ENCODE data around the gene KPNA4. TPM values are rescaled to one million over a fixed set of nuclear protein-coding genes. Genes with fewer than 3 reads are reported as not detected.
"Not testable (repeated sequence)": the region's sequence is repeated elsewhere in the genome, so short reads cannot be mapped to it uniquely, and the experiment has no call there.

The KPNA4 gene
- 64.3 TPM for total RNA-seq
- long read RNA-seq, partial matches to known transcripts: 3 of 13 reads
- long read RNA-seq, other reads (novel, unspliced or antisense): 10 of 13 reads

GRCh38 chr3:160565442-160566403 lies at the start of gene KPNA4:
Gene KPNA4, minus strand, starts transcription at chr3:160565571. Its CDS starts 289 bp downstream, at chr3:160565282.
- DNase-seq (ENCODE audit: low spot score): peak; percentile 99

- no peak for DNase-seq (ENCODE audit: low spot score)
These were observed 48.3 kb upstream of the KPNA4 start for GRCh38 chr3:160613661-160614060.

- no peak for DNase-seq (ENCODE audit: low spot score)
These were observed 47.2 kb upstream of the KPNA4 start for GRCh38 chr3:160612386-160613075.

GRCh38 chr3:160611141-160611540 lies 45.8 kb upstream of the KPNA4 start:
- DNase-seq (ENCODE audit: low spot score): no peak

- no peak for DNase-seq (ENCODE audit: low spot score)
These were observed 43.5 kb upstream of the KPNA4 start for GRCh38 chr3:160608870-160609269.

- DNase-seq (ENCODE audit: low spot score): no peak
These were observed 42.5 kb upstream of the KPNA4 start for GRCh38 chr3:160607826-160608225.

- no peak for DNase-seq (ENCODE audit: low spot score)
These were observed 39.9 kb upstream of the KPNA4 start for GRCh38 chr3:160605315-160605714.

GRCh38 chr3:160603845-160604244 lies 38.5 kb upstream of the KPNA4 start:
- DNase-seq (ENCODE audit: low spot score): not testable (repeated sequence)

GRCh38 chr3:160602259-160602658 lies 36.9 kb upstream of the KPNA4 start:
- no peak for DNase-seq (ENCODE audit: low spot score)

- no peak for DNase-seq (ENCODE audit: low spot score)
These were observed 35.9 kb upstream of the KPNA4 start for GRCh38 chr3:160601288-160601687.

GRCh38 chr3:160598865-160599264 lies 33.5 kb upstream of the KPNA4 start:
- no peak for DNase-seq (ENCODE audit: low spot score)

- DNase-seq (ENCODE audit: low spot score): no peak
These were observed 22.7 kb upstream of the KPNA4 start for GRCh38 chr3:160588023-160588422.

GRCh38 chr3:160587105-160587504 lies 21.7 kb upstream of the KPNA4 start:
- no peak for DNase-seq (ENCODE audit: low spot score)

GRCh38 chr3:160586679-160587078 lies 21.3 kb upstream of the KPNA4 start:
- DNase-seq (ENCODE audit: low spot score): no peak

GRCh38 chr3:160583451-160583850 lies 18.1 kb upstream of the KPNA4 start:
- DNase-seq (ENCODE audit: low spot score): no peak

- DNase-seq (ENCODE audit: low spot score): no peak
These were observed 15.6 kb upstream of the KPNA4 start for GRCh38 chr3:160580938-160581337.

- no peak for DNase-seq (ENCODE audit: low spot score)
These were observed 12.3 kb upstream of the KPNA4 start for GRCh38 chr3:160577556-160578195.

GRCh38 chr3:160577093-160577492 lies 11.7 kb upstream of the KPNA4 start:
- no peak for DNase-seq (ENCODE audit: low spot score)

- DNase-seq (ENCODE audit: low spot score): no peak
These were observed 11.2 kb upstream of the KPNA4 start for GRCh38 chr3:160576621-160577020.

GRCh38 chr3:160575589-160575988 lies 10.2 kb upstream of the KPNA4 start:
- no peak for DNase-seq (ENCODE audit: low spot score)

GRCh38 chr3:160574636-160575035 lies 9.3 kb upstream of the KPNA4 start:
- DNase-seq (ENCODE audit: low spot score): no peak
